ENCODE results near the gene ENPP5. TPM values are rescaled to one million over a fixed set of nuclear protein-coding genes. Genes with fewer than 3 reads are reported as not detected.

Gene ENPP5
- total RNA-seq, 4 donors from 2014 or later: 0.47 to 2.6 (median 1.3) TPM

DNA sequence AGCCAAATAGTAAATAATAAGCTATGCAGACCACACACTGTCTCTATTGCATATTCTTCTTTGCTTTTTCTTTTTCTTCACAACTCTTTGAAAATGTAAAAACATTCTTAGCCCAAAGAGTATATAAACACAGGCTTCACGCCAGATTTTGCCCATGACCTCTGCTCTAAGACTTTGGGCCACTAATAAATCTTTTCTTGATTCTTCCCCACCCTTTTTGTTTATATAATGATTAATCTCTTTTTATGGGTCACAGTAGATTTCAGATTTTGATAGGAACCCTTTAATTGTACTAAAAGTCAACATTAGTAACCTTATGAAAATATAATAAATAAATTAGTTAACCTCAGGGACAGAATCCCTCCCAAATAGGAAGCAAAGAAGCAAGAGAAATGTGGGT lies 15.8 kb upstream of the ENPP5 start:
- no peak for TF ChIP-seq POLR2AphosphoS5 (IDR thresholded peaks at IDR 0.05)
- TF ChIP-seq CTCF (IDR thresholded peaks at IDR 0.05): no peak
- no peak for TF ChIP-seq EP300 (IDR thresholded peaks at IDR 0.05)
- no peak for TF ChIP-seq POLR2A (IDR thresholded peaks at IDR 0.05)
- H3K27ac ChIP-seq: no peak overlapping the region
- H3K36me3 ChIP-seq: no peaks in the 10 kb centered on the region
- no peak overlapping the region for H3K4me3 ChIP-seq
- no peak for ATAC-seq
- WGBS, 2 donors (ENCODE audit: low coverage in 1 of 2): 60 to 75% methylated on average over 1 of the region's 1 CpG
- no peaks in the 10 kb centered on the region for H3K27me3 ChIP-seq
- peaks cover 2 to 17% (median 3%) of the 10 kb centered on the region in 3 donors for H3K4me1 ChIP-seq
- H3K9me3 ChIP-seq: no peaks in the 10 kb centered on the region

DNA sequence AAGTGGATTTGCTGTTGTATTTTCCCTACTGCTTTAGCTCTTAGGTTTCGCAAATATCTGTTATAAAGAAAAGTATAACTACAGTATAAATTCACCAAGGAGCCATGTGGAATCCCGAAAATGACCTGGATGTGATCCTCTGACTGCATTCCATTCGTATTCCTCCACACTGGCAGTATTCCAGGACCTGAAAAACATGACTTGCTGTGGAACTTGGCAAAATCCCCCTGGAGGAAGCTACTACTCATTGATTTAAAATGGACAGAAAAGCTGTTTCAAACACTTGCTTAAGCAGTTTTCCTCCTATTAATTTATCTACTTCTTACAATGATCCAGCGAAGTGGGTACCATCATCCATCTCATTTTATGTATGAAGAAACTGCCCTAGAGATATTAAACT lies 13.3 kb upstream of the ENPP5 start:
- no peak overlapping the region for H3K27ac ChIP-seq
- no peaks in the 10 kb centered on the region for H3K9me3 ChIP-seq
- H3K27me3 ChIP-seq: no peaks in the 10 kb centered on the region
- H3K4me3 ChIP-seq: no peak overlapping the region
- ATAC-seq: no peak
- 22 to 45% methylated on average over 4 of the region's 4 CpGs for WGBS, 2 donors (ENCODE audit: low coverage in 1 of 2)
- no peaks in the 10 kb centered on the region for H3K36me3 ChIP-seq
- H3K4me1 ChIP-seq: peaks cover 2 to 17% (median 3%) of the 10 kb centered on the region in 3 donors
- TF ChIP-seq POLR2AphosphoS5 (IDR thresholded peaks at IDR 0.05) (peak; percentile 25), EP300 (IDR thresholded peaks at IDR 0.05) (no peak), CTCF (IDR thresholded peaks at IDR 0.05) (peak in 2 of 4 experiments; percentile 7 to 11)

DNA sequence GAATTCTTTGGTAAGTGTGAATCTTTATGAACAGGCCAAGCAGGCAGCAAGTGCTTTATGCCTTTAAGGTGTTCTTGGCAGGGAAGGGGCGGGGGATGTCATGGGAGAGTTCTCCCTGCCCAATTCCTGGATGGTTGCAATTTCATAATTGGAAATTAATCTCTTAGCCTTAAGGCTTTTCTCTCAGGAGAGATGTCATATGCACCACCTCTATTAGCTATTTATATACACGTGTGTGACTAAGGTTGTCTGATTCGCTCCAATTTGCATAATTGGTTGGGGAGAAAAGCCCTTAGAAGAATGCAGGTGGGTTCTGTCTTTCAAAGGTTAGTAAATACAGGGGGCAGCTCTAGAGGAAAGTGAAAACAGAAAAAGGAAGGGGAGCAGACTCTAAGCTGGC lies 5.2 kb upstream of the ENPP5 start:
- TF ChIP-seq EP300 (IDR thresholded peaks at IDR 0.05) (no peak), CTCF (IDR thresholded peaks at IDR 0.05) (no peak), POLR2A (IDR thresholded peaks at IDR 0.05) (no peak), POLR2AphosphoS5 (IDR thresholded peaks at IDR 0.05) (no peak)
- Histone ChIP-seq H3K4me3 (no peak overlapping the region), H3K9me3 (no peaks in the 10 kb centered on the region), H3K36me3 (no peaks in the 10 kb centered on the region), H3K27me3 (peaks cover 6% of the 10 kb centered on the region), H3K27ac (no peak overlapping the region), H3K4me1 (peaks cover 0 to 4% (median 0%) of the 10 kb centered on the region in 3 donors)
- 14 to 64% methylated on average over 1 to 2 of the region's 3 CpGs for WGBS, 2 donors (ENCODE audit: low coverage in 1 of 2)
- ATAC-seq: no peak

- 88 to 90% methylated on average over 4 of the region's 4 CpGs for WGBS, 2 donors (ENCODE audit: low coverage in 1 of 2)
Measured at GRCh38 chr6:46175446-46175845, 4.7 kb upstream of the ENPP5 start.

More at GRCh38 chr6:46175446-46175845, 4.7 kb upstream of the ENPP5 start:
- no peak overlapping the region for H3K27ac ChIP-seq
- peaks cover 0 to 9% (median 5%) of the 10 kb centered on the region in 3 donors for H3K4me1 ChIP-seq
- H3K27me3 ChIP-seq: peaks cover 12% of the 10 kb centered on the region
- no peak overlapping the region for H3K4me3 ChIP-seq
- no peaks in the 10 kb centered on the region for H3K9me3 ChIP-seq
- no peak for ATAC-seq
- TF ChIP-seq CTCF (IDR thresholded peaks at IDR 0.05) (no peak), EP300 (IDR thresholded peaks at IDR 0.05) (no peak), POLR2AphosphoS5 (IDR thresholded peaks at IDR 0.05) (no peak)
- no peaks in the 10 kb centered on the region for H3K36me3 ChIP-seq

All from gastroesophageal sphincter (tissue), 4 donors.